Suppressor macrophage treated with lipopolysaccharide for 1 hour (primary cell): ENCODE measurements around the gene DNTTIP2.
"Not testable (repeated sequence)": the region's sequence is repeated elsewhere in the genome, so short reads cannot be mapped to it uniquely, and the experiment has no call there.

Source experiments
- DNase-seq, 3 donors: peaks; one replicate each; pipeline ENCODE4 v3.0.0-alpha.2; 2020 to 2022

The DNTTIP2 gene

DNA sequence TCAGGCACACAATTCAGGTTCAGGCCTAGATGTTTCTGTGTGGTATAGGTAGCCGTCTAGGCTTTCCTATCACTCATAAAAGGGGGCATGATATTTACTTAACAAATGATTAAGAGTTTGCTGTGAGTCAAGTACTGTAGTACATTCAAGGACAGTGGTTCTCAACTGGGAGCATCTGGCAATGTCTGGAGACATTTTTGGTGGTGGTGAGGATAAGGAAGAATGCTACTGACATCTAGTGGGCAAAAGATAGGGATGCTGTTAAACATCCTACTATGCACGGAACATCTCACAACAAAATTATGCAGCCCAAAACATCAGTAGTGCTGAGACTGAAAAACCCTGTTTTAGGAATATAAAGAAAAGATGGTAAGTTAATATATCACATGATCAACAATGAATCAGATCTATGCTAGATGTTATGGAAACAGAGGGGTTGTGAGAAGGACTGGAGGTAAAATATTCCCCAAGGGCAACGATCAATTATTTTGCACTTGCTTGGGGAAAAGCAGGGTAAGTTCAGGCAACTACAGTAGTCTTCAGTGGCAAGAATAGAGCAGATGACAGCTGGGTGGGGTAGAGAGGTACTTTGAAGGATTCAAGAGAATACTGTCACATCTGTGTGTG, 4.9 kb downstream of the DNTTIP2 start:
- DNase-seq, result peak; percentile 22 to 51 (median 42)

DNA sequence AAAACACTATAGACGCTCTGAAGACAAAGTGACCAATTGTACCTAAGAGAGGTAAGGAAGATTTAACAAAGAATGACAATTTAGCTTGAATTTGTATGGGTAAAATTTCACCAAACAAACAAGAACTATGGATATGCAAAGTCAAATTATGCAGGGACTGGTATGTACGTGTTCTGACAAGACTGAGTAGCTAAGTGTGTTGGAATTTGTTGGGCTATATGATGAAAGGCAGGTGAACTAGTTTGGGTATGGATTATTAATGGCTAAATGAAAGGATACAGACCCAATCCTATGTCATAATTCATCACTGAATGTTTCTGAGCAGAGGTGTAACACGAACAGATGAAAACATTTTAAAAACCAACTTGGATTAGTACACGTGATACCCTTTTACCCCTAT, 7.6 kb downstream of the DNTTIP2 start:
- no peak for DNase-seq

DNA sequence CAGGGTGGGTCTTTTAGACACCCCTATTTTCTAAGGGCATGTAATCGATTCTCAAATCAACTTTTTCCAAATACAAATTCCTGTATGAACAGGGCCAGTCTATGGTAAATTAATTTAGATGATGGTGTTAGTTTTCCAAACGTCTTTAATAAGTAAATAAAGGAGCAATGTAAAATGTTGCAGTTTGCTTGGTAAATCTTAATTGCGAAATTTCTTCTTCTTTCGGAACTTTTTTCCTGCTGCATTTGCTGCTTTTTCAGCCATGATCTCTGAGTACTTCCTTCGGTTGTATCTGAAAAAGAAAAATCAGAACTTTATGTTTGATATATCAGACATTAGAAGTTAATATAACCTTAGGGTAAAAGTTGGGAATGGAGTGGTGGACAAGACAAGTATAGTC, 9.4 kb downstream of the DNTTIP2 start:
- DNase-seq, result no peak

DNA sequence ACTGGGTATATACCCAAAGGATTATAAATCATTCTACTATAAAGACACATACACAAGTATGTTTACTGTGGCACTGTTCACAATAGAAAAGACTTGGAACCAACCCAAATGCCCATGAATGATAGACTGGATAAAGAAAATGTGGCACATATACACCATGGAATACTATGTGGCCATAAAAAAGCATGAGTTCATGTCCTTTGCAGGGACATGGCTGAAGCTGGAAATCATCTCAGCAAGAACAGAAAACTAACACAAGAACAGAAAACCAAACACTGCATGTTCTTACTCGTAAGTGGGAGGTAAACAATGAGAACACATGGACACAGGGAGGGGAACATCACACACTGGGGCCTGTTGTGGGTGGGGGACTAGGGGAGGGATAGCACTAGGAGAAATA, 10.5 kb downstream of the DNTTIP2 start:
- DNase-seq, result not testable (repeated sequence)

DNA sequence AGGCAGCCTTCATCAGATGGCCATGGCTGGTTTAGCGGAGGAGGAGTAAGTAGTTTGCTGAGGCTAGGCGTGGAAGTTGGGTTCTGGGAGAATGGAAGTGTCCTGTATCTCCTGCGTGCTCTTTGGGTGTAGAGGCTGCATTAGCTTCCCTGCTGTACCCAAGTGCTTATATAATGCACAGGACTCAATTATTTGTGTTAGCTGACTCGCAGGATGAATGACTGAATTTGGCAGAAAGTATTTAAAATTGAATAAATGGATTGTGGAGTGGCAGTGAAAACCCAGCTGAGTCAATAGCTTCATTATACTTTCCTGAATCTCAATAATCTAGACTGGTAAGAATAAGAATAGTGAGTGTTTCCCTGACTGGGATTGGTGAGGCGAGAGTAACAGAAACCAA, 13.8 kb downstream of the DNTTIP2 start:
- DNase-seq, result no peak

DNA sequence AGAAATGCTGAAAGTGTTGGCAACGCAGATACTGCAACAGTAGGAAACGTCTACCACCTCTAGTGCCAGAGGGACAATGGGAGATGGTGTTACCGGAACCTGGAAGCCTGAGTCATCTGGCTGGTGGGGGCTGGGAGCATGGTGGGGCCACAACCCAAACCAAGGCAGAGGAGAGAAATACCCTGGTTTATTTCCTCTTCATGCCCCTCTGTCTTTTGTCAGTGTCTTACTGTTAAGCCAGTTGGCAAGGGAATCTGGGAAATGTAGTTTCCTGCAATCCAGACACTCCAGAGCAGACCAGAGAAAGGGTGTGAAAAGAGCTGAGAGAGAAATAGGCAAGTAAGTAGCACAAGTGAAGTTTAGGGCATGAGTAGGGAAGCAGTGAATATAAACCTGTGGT, 14.8 kb downstream of the DNTTIP2 start:
- no peak for DNase-seq

DNA sequence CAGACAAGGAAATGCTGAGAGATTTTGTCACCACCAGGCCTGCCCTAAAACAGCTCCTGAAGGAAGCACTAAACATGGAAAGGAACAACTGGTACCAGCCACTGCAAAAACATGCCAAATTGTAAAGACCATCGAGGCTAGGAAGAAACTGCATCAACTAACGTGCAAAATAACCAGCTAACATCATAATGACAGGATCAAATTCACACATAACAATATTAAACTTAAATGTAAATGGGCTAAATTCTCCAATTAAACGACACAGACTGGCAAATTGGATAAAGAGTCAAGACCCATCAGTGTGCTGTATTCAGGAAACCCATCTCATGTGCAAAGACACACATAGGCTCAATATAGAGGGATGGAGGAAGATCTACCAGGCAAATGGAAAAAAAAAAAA, 21.4 kb downstream of the DNTTIP2 start:
- not testable (repeated sequence) for DNase-seq

DNA sequence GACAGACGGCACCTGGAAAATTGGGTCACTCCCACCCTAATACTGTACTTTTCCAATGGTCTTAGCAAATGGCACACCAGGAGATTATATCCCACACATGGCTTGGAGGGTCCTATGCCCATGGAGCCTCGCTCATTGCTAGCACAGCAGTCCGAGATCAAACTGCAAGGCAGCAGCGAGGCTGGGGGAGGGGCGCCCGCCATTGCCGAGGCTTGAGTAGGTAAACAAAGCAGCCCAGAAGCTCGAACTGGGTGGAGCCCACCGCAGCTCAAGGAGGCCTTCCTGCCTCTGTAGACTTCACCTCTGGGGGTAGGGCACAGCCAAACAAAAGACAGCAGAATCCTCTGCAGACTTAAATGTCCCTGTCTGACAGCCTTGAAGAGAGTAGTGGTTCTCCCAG, 23.0 kb downstream of the DNTTIP2 start:
- not testable (repeated sequence) for DNase-seq

DNA sequence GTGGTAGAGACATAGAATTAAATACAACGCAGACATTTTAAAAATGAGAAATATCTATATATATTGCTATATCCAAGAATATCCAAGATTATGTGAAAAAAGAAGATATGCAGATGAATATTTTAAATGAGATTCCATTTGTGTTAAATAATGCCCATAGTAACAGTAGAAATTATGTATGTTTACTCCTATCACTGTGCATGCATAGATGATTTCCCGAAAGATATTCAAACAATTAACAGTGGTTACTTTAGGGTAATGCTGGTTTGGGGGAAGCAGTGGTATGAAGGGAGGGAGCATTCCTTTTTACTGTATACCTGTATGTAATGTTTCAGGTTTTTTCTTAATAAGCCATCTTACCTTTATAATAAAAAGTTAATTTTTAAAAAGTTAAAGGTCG, 25.1 kb downstream of the DNTTIP2 start:
- no peak for DNase-seq

DNA sequence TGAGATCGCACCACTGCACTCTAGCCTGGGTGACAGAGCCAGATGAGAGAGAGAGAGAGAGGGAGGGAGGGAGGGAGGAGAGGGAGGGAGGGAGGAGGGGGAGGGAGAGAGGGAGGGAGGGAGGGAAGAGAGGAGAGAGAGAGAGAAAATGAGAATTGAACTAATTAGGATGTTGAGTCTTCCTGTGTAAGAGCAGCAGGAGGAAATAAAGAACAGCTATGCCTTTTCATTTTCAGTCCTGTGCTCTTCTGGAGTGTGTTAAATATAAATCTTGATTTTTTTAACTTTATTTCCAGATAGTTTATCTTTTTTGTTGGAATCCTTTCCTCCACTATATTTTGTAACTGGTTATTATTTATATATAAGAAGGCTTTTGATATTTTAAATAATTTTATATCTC, 27.1 kb downstream of the DNTTIP2 start:
- no peak for DNase-seq

DNA sequence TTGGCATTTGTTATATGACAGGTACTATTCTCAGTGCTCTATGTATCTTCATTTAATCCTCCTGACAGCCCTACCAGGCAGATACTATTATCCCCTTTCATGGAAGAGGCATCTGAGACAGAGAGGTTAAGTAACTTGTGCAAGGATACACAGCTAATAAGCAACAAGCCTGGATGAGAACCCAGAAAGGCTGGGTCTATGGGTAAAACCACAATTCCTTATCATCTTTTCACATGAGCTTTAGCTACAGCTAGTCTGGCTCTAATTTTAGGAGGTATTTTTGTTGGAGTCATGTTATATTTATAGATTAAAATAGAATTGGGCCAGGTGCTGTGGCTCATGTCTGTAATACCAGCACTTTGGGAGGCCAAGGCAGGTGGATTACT, 27.7 kb downstream of the DNTTIP2 start:
- no peak for DNase-seq

DNA sequence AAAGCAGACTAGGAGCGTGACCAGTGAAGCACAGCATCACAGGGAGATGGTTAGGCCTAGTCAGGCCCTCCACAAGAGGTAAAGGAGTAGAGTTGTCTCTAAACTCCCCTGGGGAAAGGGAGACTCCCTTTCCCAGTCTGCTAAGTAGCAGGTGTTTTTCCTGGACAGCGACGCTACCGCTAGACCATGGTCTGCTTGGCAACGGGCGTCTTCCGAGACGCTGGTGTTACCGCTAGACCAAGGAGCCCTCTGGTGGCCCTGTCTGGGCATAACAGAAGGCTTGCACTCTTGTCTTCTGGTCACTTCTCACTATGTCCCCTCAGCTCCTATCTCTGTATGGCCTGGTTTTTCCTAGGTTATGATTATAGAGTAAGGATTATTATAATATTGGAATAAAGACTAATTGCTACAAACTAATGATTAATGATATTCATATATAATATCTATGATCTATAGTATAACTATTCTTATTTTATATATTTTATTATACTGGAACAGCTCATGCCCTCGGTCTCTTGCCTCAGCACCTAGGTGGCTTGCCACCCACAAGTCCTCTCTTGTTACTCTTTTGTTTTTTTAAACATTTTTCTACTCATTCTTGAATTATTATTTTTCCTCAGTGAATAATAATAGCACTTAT, 28.2 kb downstream of the DNTTIP2 start:
- peak; percentile 40 to 45 (median 40) for DNase-seq

DNA sequence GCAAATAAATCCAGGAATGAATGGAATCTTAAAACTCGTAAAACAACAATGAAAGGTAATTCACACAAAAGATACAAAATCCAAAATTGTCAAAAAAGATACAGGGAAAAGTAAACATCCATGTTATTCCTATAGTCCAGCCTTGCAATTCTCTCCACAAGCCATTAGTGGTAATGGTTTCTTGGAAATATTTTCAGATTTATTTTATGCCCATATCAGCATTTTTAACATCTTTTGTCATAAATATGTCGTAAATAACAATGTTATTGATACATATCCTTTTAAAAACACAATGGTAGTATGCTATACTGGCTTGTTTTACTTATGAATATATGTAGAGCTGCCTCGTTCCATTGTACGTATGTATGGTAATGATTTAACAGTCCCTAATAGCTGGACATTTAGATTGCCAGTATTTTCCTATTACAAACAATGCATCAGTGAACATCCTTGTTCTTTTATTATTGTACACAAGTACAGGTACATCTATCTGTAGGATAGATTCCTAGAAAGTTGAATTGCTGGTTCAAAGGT, 30.6 kb downstream of the DNTTIP2 start:
- no peak for DNase-seq

DNA sequence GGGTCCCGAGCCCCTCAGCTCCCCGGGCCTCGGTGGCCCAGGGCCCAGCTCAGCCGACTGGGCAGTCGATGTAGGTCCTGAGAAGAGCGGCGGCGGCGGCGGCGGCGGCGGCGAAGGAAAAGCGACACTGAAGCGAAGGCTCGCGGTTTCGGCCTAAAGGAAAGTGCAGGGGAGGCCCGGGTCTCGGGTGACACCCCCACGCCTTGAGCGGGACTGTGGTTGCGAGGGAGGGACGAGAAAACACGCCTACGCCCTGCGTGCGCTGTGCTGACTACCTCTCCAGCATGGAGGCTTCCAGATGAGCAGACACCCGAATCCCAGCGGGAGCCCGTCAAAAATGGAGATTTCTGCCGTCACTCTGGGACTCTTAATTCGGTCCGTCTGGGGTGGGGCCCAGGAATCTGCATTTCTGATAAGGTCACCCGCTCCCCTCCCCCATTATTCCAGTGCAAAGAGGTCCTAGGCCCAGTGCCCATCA, 31.2 kb downstream of the DNTTIP2 start:
- peak; percentile 83 to 88 (median 86) for DNase-seq

DNA sequence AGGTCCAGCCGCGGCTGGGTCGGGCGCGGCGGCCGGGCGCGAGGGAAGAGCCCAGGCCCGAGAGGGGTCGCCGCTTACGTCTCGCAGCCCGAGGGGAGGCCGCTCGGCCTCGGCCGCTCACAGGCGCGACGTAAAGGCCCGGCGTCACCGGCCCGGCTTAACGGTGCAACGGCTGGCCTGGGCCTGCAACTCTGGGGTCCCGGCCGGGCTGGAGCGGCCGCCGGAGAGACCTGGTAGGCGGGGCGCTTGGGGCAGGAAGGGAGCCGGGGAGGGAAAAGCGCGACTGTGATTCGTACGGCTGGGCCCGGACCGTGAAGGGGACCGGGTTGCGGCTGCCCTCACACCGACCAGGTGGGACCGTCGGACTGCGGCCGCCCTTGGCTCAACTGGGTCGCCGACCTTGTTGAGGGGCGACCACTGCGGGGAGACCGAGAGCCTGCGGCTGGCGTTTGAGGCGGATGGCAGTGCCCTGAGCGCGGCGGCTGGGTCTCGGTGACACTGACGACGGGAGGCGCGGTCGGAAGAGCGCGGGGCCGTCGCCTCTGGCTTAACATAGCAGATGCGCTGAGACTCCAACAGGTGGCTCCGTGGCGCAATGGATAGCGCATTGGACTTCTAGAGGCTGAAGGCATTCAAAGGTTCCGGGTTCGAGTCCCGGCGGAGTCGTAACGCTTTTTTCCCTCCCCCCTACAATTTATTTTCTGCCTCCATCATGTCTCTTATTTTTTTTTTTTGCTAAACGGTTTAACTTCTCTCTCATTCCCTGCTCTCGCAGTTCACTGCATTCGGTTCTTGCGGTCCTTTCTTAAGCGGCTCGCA, 31.8 kb downstream of the DNTTIP2 start:
- DNase-seq, result peak; percentile 89 to 91 (median 90)

DNA sequence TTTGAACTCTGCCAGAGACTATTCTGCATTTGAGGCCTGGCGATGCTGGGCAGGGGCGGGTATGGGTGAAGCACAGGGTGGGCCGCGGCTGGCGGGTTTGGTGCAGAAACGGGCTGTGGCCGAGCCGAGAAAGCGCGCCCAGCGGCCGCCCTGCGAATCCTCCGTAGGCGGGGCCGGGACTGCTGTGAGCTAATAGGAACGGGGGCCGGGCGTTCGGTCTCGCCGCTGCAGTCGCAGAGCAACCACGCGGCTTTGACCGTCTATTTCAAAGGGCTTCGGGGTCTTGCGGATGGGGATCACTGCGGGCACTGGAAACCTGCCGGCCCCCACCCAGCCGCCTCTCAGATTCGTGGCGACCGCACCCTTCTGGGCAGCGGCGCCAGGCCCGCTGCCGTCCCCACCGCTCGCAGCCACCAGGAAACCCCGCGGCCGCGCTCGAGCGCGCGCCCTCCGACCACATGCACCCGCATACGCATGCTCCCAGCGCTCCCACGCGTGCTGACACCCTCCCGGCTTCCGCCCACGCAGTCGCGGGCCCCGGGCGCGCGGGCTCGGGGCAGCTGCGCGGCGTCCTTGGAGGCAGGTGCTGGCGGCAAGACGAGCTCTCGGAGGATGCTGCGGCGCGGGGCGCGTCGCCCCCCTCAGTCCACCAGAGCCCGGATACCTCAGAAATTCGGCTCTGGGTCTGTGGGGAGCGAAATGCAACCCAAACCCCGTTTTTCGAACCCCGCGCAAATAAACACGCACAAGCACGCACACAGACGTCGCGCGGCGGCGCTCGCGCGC, 32.6 kb downstream of the DNTTIP2 start:
- DNase-seq, result peak; percentile 91 to 96 (median 96)

DNA sequence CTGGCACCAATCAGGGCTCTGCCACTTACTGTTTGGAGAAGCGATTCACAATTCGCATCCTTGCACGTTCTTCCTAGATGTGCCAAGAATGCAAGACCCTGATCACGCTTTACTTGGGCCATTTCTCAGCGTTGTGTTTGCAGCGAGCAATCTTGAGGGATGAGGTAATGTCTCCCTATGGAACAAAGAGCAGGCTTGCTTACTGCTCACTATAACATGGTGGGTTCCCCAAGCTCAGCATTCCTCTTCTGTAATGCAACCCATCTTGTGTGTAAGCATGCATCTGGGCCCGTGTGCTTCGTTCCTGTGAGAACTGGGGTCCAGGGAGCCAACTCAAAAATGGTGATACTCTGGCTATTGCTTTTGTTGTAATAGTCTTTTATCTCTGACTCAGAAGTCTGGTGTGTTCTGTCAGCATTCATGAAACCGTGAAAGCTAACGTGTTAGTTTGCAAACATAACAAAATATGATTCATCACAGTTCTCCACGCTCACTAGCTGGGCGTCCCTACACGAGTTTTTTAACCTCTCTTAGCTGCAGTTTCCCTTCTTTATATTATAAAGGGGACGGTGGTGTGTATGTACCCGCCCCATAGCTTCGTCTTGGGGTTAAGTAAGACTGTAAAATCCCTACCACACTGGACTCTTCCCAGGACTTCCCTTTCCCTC, 33.3 kb downstream of the DNTTIP2 start:
- peak in 2 of 3 donors; percentile 92 to 99 for DNase-seq

DNA sequence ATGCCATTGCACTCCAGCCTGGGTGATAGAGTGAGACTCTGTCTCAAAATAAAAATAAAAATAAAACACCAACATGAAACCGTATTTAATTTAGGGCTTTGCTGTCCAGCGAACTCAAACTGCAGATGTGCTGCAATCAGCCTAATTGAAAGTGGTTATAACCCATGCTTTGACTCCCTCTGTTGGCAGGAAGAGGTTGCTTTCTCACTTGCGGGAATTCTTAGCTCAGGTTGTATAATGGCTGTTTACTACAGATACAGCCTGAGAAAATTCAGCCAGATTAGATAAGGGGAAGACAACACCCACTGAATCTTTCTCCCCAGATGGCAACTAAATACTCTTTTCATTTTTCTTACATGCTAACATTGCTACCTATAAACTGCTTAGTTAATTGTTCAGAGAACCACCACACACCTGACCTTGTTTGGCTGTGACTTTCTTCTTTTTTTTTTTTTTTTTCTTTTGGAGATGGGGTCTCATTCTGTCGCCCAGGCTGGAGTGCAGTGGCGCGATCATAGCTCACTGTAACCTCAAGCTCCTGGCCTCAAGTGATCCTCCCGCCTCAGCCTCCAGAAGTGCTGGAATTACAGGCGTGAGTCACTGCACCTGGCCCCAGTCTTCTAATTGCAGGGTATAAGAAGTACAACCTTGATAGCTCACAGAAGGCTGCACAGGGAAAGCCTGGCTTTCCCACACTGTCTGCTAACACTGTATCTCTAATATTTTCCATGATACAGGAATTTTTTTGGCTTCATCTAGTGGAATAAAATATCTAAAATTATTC, 34.6 kb downstream of the DNTTIP2 start:
- DNase-seq, result peak; percentile 76 to 87 (median 82)

DNA sequence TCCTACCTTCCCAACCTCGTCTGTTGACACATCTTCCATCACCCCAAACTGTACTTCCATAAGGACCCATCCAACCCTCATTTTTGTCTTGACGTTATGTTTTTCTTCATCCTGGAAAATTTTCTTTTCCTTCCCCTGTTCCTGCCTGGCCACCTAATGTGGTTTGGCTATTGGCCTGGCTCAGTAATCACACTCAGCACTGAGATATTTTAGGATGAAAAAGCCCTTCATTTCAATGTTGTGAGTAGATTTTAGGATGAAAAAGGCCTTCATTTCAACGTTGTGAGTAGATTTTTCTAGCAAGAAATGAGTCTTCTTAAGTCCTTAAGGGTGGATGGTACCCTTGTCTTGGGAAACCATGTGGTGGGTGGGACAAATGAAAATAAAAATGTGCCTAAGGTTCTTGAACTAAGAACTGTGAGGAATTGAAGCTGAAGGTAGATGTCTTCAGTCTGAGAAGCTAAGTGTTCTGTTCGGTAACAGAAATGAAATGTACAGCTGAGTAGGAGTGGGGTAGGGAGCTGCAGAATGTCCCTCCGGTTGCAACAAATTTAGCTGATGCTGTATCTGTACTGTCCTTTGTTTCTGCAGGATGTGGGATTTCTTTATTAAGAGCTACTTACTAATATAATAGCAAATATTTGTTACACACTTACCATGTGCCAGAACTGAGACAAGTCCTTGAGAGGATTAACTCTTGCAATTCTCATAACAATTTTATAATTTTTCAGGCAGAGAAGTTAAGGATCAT, 36.1 kb downstream of the DNTTIP2 start:
- DNase-seq, result no peak

DNA sequence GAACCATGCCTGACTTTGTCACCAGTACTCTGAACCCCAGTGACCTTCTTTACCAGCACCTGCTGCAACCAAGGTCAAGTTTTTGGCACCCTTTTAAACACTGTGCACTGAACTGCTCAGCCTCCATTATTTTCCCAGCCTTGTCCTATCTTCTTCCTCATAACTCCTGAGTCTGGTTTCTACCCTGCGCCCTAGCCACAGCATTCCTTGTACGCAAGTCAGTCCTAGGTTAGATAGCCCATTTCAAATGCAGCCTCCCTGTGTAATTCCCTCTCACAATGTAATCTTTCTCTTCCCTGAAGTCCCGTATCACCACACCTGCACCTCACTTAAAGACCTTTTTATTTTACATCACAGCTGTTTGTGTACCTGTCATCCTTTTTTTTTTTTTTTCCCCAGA, 37.2 kb downstream of the DNTTIP2 start:
- no peak for DNase-seq
